Measurements from ENCODE around the gene ORAI1.
A peak's percentile ranks its signal among the peaks of the same experiment; 100 is the strongest.
"Not testable (repeated sequence)": the region's sequence is repeated elsewhere in the genome, so short reads cannot be mapped to it uniquely, and the experiment has no call there.

The ORAI1 gene

GRCh38 chr12:121649819-121650353, 23.6 kb downstream of the ORAI1 start:
- no peak for DNase-seq

DNA sequence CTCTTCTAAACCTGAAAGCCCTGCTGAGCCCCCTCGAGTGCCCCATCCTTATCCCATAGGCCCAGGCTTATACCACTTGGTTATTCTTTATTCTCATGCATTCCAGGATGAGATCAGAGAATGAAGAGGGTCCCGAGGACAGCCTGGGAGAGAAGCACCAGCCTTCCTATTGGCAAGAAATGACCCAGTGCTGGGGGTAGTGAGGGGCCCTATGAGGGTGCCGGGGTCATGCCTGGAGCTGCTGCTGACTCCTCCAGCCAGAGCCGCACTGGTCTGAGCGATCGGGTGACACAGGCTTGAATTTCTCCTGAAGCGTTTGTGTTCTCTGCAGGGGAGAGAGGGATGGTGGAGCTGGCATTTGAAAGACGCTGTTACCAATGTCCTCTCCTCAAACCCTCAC, 25.0 kb downstream of the ORAI1 start:
- no peak for DNase-seq

DNA sequence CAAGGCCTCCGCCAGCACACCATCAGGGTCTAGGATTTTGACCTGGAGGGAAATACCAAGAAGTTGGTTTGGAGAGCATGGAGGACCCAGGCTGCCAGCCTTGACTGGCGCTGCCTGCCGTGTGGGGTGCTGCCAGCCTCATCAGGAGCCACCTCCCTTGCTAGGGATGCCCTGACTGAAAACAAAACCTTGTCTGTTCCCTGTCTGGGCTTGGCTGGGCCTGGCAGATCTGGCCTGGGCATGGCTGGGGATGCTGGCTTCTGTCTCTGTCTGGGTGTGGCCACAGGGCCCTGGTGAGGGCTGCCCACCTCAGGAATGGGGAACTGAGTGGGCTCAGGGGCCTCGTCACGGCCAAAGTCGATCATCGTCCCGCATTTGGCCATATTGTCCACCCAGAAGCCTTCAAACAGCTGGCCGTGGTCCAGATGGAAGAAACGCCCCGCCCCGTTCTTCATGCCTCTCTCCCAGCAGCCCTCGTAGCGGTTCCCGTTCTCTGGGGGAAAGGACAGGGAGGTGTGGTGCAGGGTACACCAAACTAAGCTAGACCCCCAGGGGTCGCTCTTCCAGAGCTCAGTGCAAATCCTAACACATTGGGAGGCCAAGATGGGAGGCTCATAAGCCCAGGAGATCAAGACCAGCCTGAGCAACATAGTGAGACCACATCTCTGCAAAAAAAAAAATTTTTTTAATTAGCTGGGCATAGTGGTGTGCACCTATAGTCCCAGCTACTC, 26.6 kb downstream of the ORAI1 start:
- no peak for DNase-seq

DNA sequence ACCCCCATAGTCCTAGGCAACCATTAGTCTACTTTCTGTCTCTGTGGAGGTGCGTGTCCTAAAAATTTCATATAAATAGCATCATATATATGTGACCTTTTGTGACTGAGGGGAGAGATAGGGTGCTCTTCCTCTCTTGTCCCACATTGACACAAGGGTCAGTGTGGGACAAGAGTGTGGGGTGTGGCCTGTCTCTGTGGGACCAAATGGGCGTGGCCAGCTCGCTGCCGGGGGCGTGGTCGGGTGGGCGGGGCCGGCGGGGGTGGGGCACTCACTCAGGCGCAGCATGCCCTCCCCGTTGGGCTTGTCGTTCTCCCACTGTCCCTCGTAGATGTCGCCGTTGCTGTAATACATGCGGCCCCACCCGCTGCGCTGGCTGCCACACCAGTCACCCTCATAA, 27.7 kb downstream of the ORAI1 start:
- no peak for DNase-seq

- DNase-seq, result no peak
These were observed 29.8 kb downstream of the ORAI1 start for GRCh38 chr12:121656122-121656521.

GRCh38 chr12:121657305-121658008, 31.1 kb downstream of the ORAI1 start:
- no peak for DNase-seq

DNA sequence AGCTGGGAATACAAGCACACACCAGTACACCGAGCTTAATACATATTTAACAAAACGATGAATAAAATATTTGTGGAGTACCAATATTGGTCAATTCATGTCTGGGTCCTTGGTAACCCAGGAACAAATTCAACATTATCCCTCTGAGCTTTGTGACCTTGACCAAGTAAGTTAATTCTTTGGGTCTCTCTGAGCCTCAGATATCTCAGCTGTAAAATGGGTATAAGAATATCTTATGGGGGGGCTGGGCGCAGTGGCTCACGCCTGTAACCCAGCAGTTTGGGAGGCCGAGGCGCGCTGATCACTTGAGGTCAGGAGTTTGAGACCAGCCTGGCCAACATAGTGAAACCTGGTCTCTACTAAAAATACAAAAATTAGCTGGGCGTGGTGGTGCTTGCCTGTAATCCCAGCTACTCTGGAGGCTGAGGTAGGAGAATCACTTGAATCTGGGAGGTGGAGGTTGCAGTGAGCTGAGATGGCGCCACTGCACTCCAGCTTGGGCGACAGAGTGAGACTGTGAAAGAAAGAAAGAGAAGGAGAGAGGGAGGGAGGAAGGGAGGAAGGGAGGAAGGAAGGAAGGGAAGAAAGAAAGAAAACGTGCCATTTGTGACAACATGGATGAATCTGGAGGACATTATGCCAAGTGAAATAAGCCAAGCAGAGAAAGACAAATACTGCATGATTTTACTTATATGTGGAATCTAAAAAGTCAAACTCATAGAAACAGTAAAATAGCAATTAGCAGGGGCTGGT, 35.2 kb downstream of the ORAI1 start:
- not testable (repeated sequence) for DNase-seq

DNA sequence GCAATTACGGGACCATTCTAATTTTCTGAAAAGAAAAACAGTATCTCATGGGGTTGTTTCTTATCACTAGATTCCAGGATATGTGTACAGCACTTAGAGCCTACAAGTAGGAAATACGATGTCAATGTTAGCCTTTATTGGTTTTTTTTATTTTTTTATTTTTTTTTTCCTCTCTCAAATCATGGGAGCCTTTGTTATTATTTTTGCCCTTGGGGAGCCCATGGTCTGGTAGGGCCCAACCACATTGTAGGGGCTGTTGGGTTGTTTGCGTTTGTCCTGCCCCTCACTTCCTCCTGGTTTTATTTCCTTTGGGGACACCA, 37.2 kb downstream of the ORAI1 start:
- no peak for DNase-seq

GRCh38 chr12:121666829-121667228, 40.5 kb downstream of the ORAI1 start:
- not testable (repeated sequence) for DNase-seq

DNA sequence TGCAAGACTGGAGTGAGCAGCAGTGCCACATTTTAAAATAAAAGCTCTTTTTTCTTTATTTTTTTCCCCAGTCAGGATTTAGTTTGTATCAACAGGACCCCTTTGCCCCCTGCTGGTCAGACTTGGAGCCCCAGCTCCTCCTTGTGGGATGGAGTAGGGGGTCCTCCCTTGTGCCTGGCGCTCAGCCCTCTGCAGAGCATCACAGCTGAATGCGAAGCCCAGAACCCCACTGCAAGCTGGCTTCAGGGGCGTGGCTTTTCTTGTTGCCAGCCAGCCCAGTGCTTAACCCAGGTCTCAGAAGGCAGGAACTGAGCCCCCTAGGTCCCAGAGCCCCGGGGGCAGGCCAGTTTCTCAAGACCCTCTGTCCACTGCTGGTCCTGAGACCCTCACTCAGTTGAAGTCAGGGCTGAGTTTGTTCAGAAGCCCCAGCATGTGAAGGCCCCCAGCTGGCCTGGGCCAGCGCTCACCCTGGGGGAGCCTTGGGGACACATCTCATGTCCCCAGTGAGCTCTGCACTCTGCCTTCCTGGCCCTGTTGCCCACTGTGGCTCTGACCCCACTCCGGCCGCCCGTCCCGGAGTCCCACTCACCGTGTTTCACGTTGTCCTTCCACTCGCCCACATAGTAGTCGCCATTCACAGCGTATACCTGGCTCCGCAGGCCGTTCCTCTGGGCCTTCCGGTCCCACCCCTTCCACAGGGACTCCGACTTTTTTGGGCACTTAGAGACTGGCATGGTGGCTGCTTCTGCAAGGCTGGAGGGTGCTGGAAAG, 42.6 kb downstream of the ORAI1 start:
- peak; percentile 64 for DNase-seq

- DNase-seq, result no peak
These were observed 43.2 kb downstream of the ORAI1 start, which contains the start of gene MORN3 for GRCh38 chr12:121669521-121669900. Gene MORN3 (minus strand): TSS chr12:121669654. CDS start chr12:121669483, 171 bp downstream.

- no peak for DNase-seq
These were observed 46.7 kb downstream of the ORAI1 start for GRCh38 chr12:121673013-121673511.

GRCh38 chr12:121676190-121676589, 49.9 kb downstream of the ORAI1 start:
- no peak for DNase-seq

DNA sequence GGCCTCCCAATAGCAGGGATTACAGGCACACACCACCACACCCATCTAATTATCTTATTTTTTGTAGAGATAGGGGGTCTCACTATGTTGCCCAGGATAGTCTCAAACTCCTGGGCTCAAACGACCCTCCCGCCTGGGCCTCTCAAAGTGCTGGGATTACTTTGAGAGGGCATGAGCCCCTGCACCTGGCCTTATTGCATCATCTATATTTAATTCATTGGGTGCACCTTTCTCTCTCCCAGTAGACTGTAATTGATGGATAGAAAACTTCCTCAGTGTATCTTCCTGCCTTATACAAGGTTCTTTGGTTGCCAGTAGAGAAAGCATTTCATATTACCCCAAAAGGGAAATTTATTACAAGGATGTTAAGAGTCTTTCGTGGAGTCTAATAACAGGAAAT, 52.0 kb downstream of the ORAI1 start:
- no peak for DNase-seq

DNA sequence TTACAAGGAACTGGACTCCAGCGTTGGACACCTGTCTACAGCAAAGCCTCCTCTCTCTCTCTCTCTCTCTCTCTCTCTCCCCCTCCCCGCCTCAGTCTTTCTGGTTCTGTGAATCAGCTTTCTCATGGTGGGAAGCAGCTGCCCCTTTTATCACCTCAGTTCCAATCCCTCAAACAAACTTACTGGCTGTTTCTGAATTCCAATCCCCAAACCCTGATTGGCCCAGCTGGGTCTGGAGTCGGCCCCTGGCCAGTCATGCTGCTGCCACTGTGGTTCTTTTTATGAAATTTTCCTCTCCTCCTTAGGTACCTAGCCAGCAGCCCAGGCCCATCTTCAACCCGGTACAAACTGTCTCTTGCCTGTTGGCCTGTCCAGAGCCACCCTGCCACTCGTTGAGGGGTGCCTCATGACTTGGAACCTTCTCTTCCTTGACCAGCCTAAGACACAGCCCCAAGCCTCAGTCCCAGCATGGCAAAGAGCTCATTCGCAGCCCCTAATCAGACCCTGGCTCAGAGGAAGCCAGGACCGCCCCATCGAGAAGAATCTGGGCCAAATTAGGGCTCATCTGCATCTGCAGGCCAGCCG, 52.5 kb downstream of the ORAI1 start:
- DNase-seq, result no peak

DNA sequence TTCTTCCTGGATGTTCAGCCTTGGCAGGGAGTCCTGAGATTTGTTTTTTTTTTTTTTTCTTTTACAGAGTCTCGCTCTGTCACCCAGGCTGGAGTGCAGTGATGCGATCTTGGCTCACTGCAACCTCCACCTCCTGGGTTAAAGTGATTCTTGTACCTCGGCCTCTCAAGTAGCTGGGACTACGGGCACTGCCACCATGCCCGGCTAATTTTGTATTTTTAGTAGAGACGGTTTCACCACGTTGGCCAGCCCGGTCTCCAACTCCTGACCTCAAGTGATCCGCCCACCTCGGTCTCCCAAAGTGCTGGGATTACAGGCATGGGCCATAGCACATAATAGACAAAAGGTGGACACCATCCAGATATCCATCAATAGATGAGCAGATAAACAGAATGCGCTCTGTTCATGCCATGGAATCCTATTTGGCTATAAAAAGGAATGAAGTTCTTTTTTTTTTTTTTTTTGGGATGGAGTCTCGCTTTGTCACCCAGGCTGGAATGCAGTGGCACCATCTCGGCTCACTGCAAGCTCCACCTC, 53.4 kb downstream of the ORAI1 start:
- DNase-seq, result not testable (repeated sequence)

DNA sequence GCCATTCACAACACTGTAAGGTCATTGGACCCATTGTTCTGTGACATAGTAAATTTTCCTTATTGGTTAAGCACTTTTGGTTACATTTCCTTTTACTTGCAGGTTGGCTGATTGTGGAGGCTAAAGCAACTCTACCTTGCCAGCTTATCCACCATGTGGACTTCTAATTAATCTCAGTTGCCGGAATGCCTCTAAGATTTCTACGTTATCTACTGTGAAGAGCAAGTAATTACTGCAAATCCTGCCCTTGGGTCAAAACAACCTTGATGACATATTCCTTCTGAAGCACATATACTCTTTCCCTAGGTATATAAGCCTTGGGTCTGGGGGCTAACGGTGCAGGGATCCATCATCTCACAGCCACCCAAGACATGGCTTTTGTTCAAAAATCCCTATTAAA, 62.6 kb downstream of the ORAI1 start:
- DNase-seq, result no peak

- DNase-seq, result no peak
These were observed 63.1 kb downstream of the ORAI1 start for GRCh38 chr12:121689430-121689829.
